Effector memory CD4-positive, alpha-beta T cell (primary cell): ENCODE measurements around the gene PRKCE.

Experiments used
- DNase-seq, 3 donors: peaks; one replicate each; pipeline ENCODE4 v3.0.0-alpha.2; 2020
- H3K27ac ChIP-seq: 2 replicates; pipeline ENCODE4 v1.7.0; 2013; ENCODE audit warnings: mild to moderate bottlenecking, low read length, moderate library complexity; ENCODE audit not compliant: insufficient read depth, poor library complexity, severe bottlenecking
- H3K27me3 ChIP-seq: replicated peaks from 2 replicates; pipeline ENCODE4 v1.7.0; 2013; ENCODE audit warnings: mild to moderate bottlenecking, low read length; ENCODE audit not compliant: insufficient read depth, control insufficient read depth, poor library complexity, severe bottlenecking
- H3K36me3 ChIP-seq: 2 replicates; pipeline ENCODE4 v1.7.0; 2013; ENCODE audit warnings: mild to moderate bottlenecking, low read length, moderate library complexity; ENCODE audit not compliant: control insufficient read depth, insufficient read depth
- H3K4me1 ChIP-seq: 2 replicates; pipeline ENCODE4 v1.7.0; 2013; ENCODE audit warnings: low read length, mild to moderate bottlenecking; ENCODE audit not compliant: control insufficient read depth, insufficient read depth, poor library complexity, severe bottlenecking
- H3K4me3 ChIP-seq: 2 replicates; pipeline ENCODE4 v1.7.0; 2013; ENCODE audit warnings: low read length, low read depth, mild to moderate bottlenecking; ENCODE audit not compliant: insufficient read depth, poor library complexity, severe bottlenecking
- H3K9me3 ChIP-seq: 2 replicates; pipeline ENCODE4 v1.7.0; 2013; ENCODE audit warnings: mild to moderate bottlenecking, low read length, moderate library complexity; ENCODE audit not compliant: control insufficient read depth

PRKCE gene

DNA sequence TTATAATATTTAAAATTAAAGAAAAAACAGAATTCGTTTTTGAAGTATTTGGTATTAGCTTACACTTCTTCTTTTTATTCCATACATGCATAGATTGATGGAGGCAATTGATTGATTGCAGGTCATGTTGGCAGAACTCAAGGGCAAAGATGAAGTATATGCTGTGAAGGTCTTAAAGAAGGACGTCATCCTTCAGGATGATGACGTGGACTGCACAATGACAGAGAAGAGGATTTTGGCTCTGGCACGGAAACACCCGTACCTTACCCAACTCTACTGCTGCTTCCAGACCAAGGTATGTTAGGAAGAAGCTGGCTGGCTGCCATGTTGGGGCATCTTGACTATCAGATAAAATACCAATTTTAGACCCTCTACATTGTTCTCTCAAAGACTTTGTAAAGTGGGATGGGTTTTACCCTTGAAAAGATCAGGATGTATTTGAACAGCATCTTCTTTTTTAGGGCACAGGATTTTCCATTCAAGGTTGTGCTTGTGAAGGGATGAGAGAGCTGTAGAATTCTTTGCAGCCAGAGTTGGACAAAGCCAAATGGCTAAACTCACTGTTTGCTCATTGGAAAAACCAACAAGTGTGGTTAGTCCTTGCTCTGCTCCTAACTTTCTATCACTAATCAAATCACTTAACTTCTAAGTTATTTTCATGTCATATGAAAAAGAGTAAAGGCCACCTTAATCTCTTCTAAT lies 358.9 kb downstream of the PRKCE start:
- H3K27me3 ChIP-seq: no peaks in the 10 kb centered on the region
- H3K4me1 ChIP-seq: no peaks in the 10 kb centered on the region
- H3K9me3 ChIP-seq: no peaks in the 10 kb centered on the region
- DNase-seq: no peak
- no peak overlapping the region for H3K4me3 ChIP-seq
- H3K36me3 ChIP-seq: peaks cover 4% of the 10 kb centered on the region
- no peak overlapping the region for H3K27ac ChIP-seq

DNA sequence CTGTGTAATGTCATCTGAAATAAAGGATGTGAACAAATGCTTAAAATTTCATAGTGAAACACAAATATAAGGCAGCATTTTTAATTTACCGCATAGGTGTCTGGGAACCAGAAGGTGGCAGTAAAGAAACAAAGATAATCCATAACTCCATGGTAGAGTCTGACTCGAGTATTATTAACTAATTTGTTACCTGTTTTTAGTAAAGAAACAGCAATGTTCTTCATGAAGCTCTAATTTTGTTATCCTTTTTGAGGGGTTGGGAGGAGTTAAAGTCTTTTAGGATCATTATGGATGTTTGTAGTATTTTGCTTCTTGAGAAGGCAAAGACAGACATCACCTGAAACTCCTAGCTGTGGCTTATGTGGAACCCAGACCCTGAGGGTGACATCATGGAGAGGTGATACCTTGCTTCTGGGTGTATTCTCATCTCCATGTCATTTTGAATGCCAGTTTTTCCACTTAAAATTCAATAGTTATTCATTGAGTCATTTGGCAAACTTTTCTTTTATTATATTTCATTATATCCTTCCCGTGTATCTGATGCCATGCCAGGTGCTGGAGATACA lies 359.5 kb downstream of the PRKCE start:
- no peaks in the 10 kb centered on the region for H3K4me1 ChIP-seq
- H3K9me3 ChIP-seq: no peaks in the 10 kb centered on the region
- peaks cover 4% of the 10 kb centered on the region for H3K36me3 ChIP-seq
- no peak overlapping the region for H3K27ac ChIP-seq
- H3K4me3 ChIP-seq: no peak overlapping the region
- no peak for DNase-seq
- H3K27me3 ChIP-seq: no peaks in the 10 kb centered on the region

DNA sequence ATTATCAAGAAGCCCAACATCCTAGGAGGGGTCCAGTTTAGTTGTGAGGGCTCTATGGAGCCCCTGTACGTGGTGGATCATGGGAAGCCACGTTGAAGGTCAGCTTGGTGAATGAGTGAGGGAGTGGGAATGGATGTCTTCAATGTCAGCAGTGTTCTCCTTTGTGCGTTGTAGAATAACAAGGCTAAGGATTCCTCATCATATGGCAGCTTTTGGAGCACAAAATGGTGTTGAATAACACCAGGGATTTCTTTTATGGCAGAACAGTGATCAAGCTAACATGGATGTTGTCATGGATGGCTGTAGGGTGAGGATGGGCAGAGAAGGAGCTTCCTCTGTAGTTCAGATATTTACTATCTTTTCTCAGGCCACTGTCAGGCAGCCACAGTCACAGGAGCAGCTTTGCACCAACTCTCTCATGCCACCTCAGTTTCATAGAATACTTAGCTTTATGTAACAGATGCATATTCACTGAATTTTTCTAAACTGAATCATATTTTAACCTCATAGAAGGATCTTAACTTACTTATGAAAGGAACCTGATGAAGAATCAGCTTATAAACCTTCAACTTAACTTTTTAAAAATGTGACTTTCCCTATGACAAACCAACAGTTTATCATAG lies 361.3 kb downstream of the PRKCE start:
- no peaks in the 10 kb centered on the region for H3K9me3 ChIP-seq
- H3K27me3 ChIP-seq: no peaks in the 10 kb centered on the region
- H3K36me3 ChIP-seq: no peaks in the 10 kb centered on the region
- no peaks in the 10 kb centered on the region for H3K4me1 ChIP-seq
- DNase-seq: no peak
- H3K4me3 ChIP-seq: no peak overlapping the region
- H3K27ac ChIP-seq: no peak overlapping the region

DNA sequence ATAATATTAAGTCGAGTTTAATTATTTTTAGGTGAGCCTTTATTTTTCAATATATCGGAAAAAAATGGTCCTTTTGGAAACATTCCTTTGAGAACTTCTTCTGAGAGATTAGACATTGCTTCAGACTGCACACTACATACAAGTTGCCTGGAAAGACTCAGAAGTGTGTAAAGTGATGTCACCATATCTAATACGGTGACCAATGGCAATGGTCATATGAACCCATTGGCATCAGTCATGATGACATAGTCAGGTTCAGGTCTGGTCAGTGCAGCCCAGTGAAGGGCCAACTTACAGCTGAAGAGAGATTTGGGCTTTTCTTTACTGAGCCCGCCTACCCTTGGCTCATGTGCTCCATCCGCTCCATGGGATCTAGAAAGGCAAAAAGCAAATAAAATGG lies 362.3 kb downstream of the PRKCE start:
- Histone ChIP-seq H3K27ac (no peak overlapping the region), H3K9me3 (no peaks in the 10 kb centered on the region), H3K27me3 (no peaks in the 10 kb centered on the region), H3K4me1 (no peaks in the 10 kb centered on the region), H3K4me3 (no peak overlapping the region), H3K36me3 (no peaks in the 10 kb centered on the region)
- no peak for DNase-seq

DNA sequence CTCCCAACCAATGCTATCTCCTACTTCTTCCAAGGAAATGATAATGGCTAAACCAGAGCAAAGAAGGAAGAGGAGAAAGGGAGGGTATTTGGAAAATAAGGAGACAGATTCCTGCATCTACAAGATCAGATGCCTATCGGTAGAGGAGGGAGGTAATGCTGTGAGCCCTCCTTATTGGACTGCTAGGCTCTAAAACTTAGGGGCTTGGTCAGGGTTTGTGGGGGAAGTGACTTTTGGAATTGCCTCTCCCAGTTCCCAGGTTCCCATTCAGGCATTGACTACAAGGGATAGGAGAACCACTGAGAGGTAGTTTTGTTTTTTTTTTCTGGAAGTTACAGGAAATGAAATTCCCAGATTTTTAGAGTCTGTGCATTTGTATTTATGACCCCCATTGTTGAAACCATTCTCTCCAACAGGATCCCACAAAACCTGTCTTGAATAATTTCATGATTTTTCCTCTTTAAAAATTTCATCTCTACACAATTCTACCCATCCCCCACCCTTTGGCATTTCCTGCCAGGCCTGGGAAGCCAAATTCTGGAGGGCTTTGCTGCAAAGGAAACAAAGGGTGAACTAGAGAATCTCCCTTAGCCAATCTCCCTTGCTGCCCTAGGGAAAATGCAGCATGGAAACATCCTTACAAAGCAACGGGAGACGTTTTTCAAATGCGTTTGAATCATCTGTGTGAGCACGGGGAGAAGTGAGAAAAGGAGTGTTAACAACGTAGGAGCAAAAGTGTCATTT lies 363.6 kb downstream of the PRKCE start:
- no peak overlapping the region for H3K4me3 ChIP-seq
- H3K4me1 ChIP-seq: no peaks in the 10 kb centered on the region
- no peaks in the 10 kb centered on the region for H3K27me3 ChIP-seq
- H3K36me3 ChIP-seq: no peaks in the 10 kb centered on the region
- DNase-seq: no peak
- H3K9me3 ChIP-seq: no peaks in the 10 kb centered on the region
- H3K27ac ChIP-seq: no peak overlapping the region

DNA sequence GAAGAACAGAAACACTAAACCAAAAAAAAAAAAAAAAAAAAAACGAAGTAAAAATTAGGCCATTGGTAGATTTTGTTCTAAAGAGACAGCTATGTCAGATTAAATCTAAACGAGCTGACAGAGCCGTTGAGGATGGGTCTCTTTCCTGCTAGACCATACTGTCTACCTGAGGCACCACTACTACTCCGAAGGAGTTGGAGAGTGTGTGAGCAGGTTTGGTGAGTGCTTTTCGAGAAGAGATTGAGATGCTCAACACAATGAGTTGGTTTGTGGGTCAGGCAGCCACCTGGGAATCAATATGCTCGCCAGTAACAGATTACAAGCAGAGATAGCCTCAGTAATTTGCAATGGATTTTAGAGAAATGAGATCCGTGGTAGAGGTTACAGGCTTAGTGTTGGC lies 364.2 kb downstream of the PRKCE start:
- H3K27me3 ChIP-seq: no peaks in the 10 kb centered on the region
- no peaks in the 10 kb centered on the region for H3K9me3 ChIP-seq
- no peaks in the 10 kb centered on the region for H3K36me3 ChIP-seq
- no peak for DNase-seq
- H3K4me3 ChIP-seq: no peak overlapping the region
- H3K27ac ChIP-seq: no peak overlapping the region
- H3K4me1 ChIP-seq: no peaks in the 10 kb centered on the region

DNA sequence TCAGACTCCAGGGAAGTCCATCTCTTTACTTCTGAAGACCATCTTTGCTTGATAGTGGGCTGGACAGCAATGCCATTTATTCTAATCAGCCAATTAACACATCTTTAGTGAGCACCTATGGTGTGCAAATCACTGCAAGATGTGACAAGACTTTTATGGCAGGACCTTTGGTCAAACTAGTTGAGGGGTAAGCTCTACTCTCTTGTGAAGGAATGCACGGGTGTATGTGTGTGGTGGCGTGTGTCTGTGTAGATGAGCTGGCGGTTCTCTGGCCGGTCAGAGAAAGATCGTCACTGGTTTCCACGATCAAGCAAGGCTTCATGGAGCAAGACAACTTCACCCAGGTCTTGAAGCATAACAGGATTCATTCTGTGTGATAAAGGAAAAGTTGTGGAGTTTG lies 364.6 kb downstream of the PRKCE start:
- H3K4me1 ChIP-seq: no peaks in the 10 kb centered on the region
- no peaks in the 10 kb centered on the region for H3K9me3 ChIP-seq
- no peak overlapping the region for H3K27ac ChIP-seq
- H3K27me3 ChIP-seq: no peaks in the 10 kb centered on the region
- no peak for DNase-seq
- H3K36me3 ChIP-seq: no peaks in the 10 kb centered on the region
- no peak overlapping the region for H3K4me3 ChIP-seq

DNA sequence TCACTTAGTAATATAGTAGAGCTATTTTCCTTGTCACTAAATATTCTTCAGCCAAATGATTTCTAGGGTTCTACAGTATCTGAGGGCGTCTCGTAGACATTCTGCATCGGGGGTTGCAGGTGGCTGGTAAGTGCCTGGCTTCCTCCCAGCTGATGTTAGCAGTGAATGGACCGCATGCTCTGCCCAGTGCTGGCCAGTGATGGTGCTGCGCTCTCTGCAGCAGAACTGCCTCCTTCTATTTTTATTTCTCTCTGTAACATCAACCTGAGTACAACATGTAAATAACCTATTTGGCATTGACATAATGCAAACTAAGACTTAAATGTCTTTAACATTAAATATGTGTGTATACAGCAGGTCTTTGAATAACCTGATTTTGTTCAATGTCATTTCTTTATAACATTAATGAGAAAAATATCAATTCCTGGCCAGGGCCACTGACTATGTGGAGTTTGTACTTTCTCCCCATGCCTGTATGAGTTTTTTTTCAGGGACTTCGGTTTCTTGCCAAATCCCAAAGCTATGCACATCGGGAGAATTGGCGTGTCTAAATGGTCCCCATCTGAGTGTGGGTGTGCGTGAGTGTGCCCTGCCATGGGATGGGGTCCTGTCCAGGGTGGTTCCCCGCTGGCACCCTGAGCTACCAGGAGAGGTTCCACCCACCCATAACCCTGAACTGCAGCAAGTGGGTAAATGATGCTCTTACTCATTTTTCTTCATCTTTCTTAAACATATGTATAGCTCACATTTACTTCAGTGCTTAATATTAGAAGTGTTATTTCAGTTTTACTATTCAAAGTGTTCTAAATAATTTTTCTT lies 367.5 kb downstream of the PRKCE start:
- Histone ChIP-seq H3K36me3 (no peaks in the 10 kb centered on the region), H3K4me1 (no peaks in the 10 kb centered on the region), H3K9me3 (no peaks in the 10 kb centered on the region), H3K4me3 (no peak overlapping the region), H3K27ac (no peak overlapping the region), H3K27me3 (no peaks in the 10 kb centered on the region)
- no peak for DNase-seq

DNA sequence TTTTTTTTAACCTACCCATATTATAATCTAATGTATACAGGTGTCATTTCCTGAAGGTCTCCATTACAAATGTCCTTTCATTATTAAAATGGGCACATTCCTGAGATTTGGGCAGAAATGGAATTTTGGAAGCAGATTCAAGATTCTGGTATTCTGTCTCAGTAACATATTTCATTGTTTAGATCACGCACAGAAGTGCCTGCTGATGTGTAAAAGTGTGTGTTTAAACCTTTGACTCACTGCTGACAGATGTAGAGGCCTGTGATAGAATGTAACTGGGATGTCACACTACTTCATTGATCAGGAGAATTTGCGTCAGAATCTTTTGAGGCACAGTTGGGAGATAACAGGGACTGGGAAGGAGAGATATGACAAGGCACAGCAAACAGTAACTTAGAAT lies 368.9 kb downstream of the PRKCE start:
- Histone ChIP-seq H3K36me3 (no peaks in the 10 kb centered on the region), H3K27me3 (no peaks in the 10 kb centered on the region), H3K4me1 (no peaks in the 10 kb centered on the region), H3K9me3 (no peaks in the 10 kb centered on the region), H3K27ac (no peak overlapping the region), H3K4me3 (no peak overlapping the region)
- no peak for DNase-seq
